Neural progenitor cell (in vitro differentiated cells): Measurements from ENCODE around the gene MIEF2. TPM values are rescaled to one million over a fixed set of nuclear protein-coding genes. Genes with fewer than 3 reads are reported as not detected.
A peak's percentile ranks its signal among the peaks of the same experiment; 100 is the strongest.

Experiments
- DNase-seq: peaks from one replicate; pipeline ENCODE4 v3.0.0-alpha.2; 2016; ENCODE audit warnings: low spot score
- H2AFZ ChIP-seq: fragments of 200-600 bp; sonication (generic); replicated peaks from 2 replicates; pipeline ENCODE4 v1.6.1; 2016; ENCODE audit warnings: antibody characterized with exemption
- H3F3A ChIP-seq: fragments of 200-600 bp; sonication (generic); 2 replicates; pipeline ENCODE4 v1.6.1; 2016; ENCODE audit warnings: antibody characterized with exemption, low read depth
- H3K27ac ChIP-seq: fragments of 200-600 bp; sonication (generic); 2 replicates; pipeline ENCODE4 v1.5.1; 2016; ENCODE audit warnings: mild to moderate bottlenecking
- H3K27me3 ChIP-seq: fragments of 200-600 bp; sonication (generic); 2 replicates; pipeline ENCODE4 v1.6.1; 2016; ENCODE audit warnings: mild to moderate bottlenecking, moderate library complexity
- H3K36me3 ChIP-seq: fragments of 200-600 bp; sonication (generic); 2 replicates; pipeline ENCODE4 v1.5.1; 2016
- H3K4me1 ChIP-seq: fragments of 200-600 bp; sonication (generic); 2 replicates; pipeline ENCODE4 v1.6.1; 2016; ENCODE audit warnings: mixed run types
- H3K4me2 ChIP-seq: fragments of 200-600 bp; sonication (generic); 2 replicates; pipeline ENCODE4 v1.6.1; 2016
- H3K4me3 ChIP-seq: fragments of 200-600 bp; sonication (generic); 2 replicates; pipeline ENCODE4 v1.5.1; 2016
- H3K79me2 ChIP-seq: fragments of 200-600 bp; sonication (generic); 2 replicates; pipeline ENCODE4 v1.6.1; 2016; ENCODE audit warnings: low read depth
- H3K9ac ChIP-seq: fragments of 200-600 bp; sonication (generic); 2 replicates; pipeline ENCODE4 v1.6.1; 2016
- H3K9me3 ChIP-seq: fragments of 200-600 bp; sonication (generic); 2 replicates; pipeline ENCODE4 v1.5.1; 2016; ENCODE audit warnings: low read depth
- H4K20me1 ChIP-seq: fragments of 200-600 bp; sonication (generic); 2 replicates; pipeline ENCODE4 v1.6.1; 2016; ENCODE audit warnings: low read depth
- H3K27ac Mint-ChIP-seq: 3 replicates; pipeline ENCODE4 v1.8.0; 2021; ENCODE audit warnings: mixed read lengths
- H3K27me3 Mint-ChIP-seq: 2 replicates; pipeline ENCODE4 v1.8.0; 2022; ENCODE audit warnings: low read depth, mild to moderate bottlenecking, inconsistent platforms, moderate library complexity, mixed read lengths; ENCODE audit not compliant: insufficient read depth
- H3K36me3 Mint-ChIP-seq: 3 replicates; pipeline ENCODE4 v1.8.0; 2021; ENCODE audit warnings: mixed read lengths
- H3K4me1 Mint-ChIP-seq: 3 replicates; pipeline ENCODE4 v1.8.0; 2021; ENCODE audit warnings: mixed read lengths
- H3K4me3 Mint-ChIP-seq: 3 replicates; pipeline ENCODE4 v1.8.0; 2021; ENCODE audit warnings: mild to moderate bottlenecking, moderate library complexity, mixed read lengths
- H3K9me3 Mint-ChIP-seq: 3 replicates; pipeline ENCODE4 v1.8.0; 2020; ENCODE audit warnings: mixed read lengths
- EZH2 ChIP-seq: fragments of 200-600 bp; sonication (generic); IDR thresholded peaks from 2 replicates; pipeline ENCODE4 v1.6.1; 2017; ENCODE audit warnings: antibody characterized with exemption, mild to moderate bottlenecking, moderate library complexity
- EZH2phosphoT487 ChIP-seq: fragments of 200-600 bp; sonication (generic); IDR thresholded peaks from 2 replicates; pipeline ENCODE4 v1.6.1; 2017; ENCODE audit warnings: antibody characterized with exemption
- total RNA-seq: library from RNA; depleted of rRNA; stranded (reverse); fragments of >200 nt; gene quantifications from 2 replicates; pipeline ENCODE4 v1.2.3, GENCODE V29; 2015; ENCODE audit warnings: low replicate concordance
- TF ChIP-seq, protein P1 (sequence below): fragments of 200-600 bp; sonication (generic); IDR thresholded peaks from 2 replicates; pipeline ENCODE4 v1.5.1; 2017; ENCODE audit warnings: antibody characterized with exemption, mild to moderate bottlenecking

The MIEF2 gene
- total RNA-seq, 1 donor from 2014 or later = 8.1 TPM

GRCh38 chr17:18224387-18225120 is 35.9 kb upstream of the MIEF2 start:
- Histone ChIP-seq H3K9me3 (no peaks in the 10 kb centered on the region), H3K79me2 (peaks cover 38% of the 10 kb centered on the region), H3K4me3 (peak overlapping the region; percentile 57), H3F3A (peaks cover 24% of the 10 kb centered on the region), H3K36me3 (no peaks in the 10 kb centered on the region), H3K27ac (peak overlapping the region; percentile 96), H2AFZ (no peak overlapping the region), H4K20me1 (peaks cover 37% of the 10 kb centered on the region), H3K9ac (no peak overlapping the region), H3K27me3 (no peaks in the 10 kb centered on the region), H3K4me1 (peaks cover 41% of the 10 kb centered on the region), H3K4me2 (peak overlapping the region; percentile 96)
- Mint-ChIP-seq H3K4me3 (peak overlapping the region; percentile 92), H3K9me3 (no peaks in the 10 kb centered on the region), H3K36me3 (no peaks in the 10 kb centered on the region), H3K27me3 (peaks cover 3% of the 10 kb centered on the region), H3K4me1 (peaks cover 51% of the 10 kb centered on the region), H3K27ac (peak overlapping the region; percentile 100)
- TF ChIP-seq, protein P1, sequence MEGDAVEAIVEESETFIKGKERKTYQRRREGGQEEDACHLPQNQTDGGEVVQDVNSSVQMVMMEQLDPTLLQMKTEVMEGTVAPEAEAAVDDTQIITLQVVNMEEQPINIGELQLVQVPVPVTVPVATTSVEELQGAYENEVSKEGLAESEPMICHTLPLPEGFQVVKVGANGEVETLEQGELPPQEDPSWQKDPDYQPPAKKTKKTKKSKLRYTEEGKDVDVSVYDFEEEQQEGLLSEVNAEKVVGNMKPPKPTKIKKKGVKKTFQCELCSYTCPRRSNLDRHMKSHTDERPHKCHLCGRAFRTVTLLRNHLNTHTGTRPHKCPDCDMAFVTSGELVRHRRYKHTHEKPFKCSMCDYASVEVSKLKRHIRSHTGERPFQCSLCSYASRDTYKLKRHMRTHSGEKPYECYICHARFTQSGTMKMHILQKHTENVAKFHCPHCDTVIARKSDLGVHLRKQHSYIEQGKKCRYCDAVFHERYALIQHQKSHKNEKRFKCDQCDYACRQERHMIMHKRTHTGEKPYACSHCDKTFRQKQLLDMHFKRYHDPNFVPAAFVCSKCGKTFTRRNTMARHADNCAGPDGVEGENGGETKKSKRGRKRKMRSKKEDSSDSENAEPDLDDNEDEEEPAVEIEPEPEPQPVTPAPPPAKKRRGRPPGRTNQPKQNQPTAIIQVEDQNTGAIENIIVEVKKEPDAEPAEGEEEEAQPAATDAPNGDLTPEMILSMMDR = no peak
- no peak for TF ChIP-seq EZH2
- TF ChIP-seq EZH2phosphoT487 = no peak
- DNase-seq = peak; percentile 97

- Histone ChIP-seq H3K4me3 (peak within 1 kb of the TSS; percentile 92), H3K79me2 (peaks cover 44% of the 10 kb centered on the region), H3K27ac (peak within 1 kb of the TSS; percentile 96), H3K36me3 (no peaks in the 10 kb centered on the region), H3K9ac (peak within 1 kb of the TSS; percentile 78), H4K20me1 (peaks cover 43% of the 10 kb centered on the region), H3K4me2 (peak within 1 kb of the TSS; percentile 96), H3K4me1 (peaks cover 46% of the 10 kb centered on the region), H3K9me3 (no peaks in the 10 kb centered on the region), H2AFZ (no peak within 1 kb of the TSS), H3K27me3 (no peaks in the 10 kb centered on the region), H3F3A (peaks cover 24% of the 10 kb centered on the region)
- H3K27ac Mint-ChIP-seq = peak within 1 kb of the TSS; percentile 100
- no peaks in the 10 kb centered on the region for H3K9me3 Mint-ChIP-seq
- H3K4me1 Mint-ChIP-seq = peaks cover 58% of the 10 kb centered on the region
- H3K36me3 Mint-ChIP-seq = no peaks in the 10 kb centered on the region
- peak within 1 kb of the TSS; percentile 99 for H3K4me3 Mint-ChIP-seq
- peak; percentile 100 for DNase-seq
- H3K27me3 Mint-ChIP-seq = peaks cover 6% of the 10 kb centered on the region
- TF ChIP-seq EZH2 = no peak
- TF ChIP-seq, protein P1 = no peak
- no peak for TF ChIP-seq EZH2phosphoT487
Observed at GRCh38 chr17:18225121-18225641, 35.3 kb upstream of the MIEF2 start, which contains the start of gene LLGL1. Gene LLGL1 (plus strand): TSS chr17:18225635. CDS start chr17:18225683, 48 bp downstream.

DNA sequence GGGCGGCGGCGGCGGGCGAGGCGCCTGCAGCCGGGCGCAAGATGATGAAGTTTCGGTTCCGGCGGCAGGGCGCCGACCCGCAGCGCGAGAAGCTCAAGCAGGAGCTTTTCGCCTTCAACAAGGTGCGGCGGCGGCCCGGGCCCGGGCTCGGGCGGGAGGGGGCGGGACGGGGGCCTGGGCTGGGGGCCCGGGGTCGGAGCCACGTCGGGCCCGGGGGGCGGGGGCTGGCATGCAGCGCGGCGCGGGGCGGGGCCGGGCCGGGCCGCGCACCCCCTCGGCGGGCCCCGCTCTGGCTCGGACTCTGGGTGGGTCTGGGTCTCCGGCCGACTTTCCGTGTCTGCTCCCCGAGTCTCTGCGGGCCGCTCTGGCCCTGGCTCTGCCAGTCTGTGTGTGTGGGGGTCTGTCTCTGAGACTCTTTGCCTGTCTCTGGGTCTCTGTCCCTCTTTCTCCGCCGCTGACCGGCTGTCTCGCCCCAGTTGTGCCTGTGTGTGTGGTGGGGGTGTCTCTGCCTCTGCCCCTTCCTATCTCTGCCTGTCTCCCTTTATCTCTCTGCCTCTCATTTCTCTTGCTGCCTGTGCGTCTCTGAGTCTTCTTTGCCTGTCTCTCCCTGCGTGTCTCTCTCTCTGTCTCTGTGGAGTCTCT is 34.7 kb upstream of the MIEF2 start:
- Histone ChIP-seq H2AFZ (no peak overlapping the region), H4K20me1 (peaks cover 47% of the 10 kb centered on the region), H3F3A (peaks cover 24% of the 10 kb centered on the region), H3K4me3 (peak overlapping the region; percentile 92), H3K79me2 (peaks cover 50% of the 10 kb centered on the region), H3K9me3 (no peaks in the 10 kb centered on the region), H3K4me2 (peak overlapping the region; percentile 81), H3K27ac (no peak overlapping the region), H3K27me3 (no peaks in the 10 kb centered on the region), H3K9ac (peak overlapping the region; percentile 78), H3K36me3 (no peaks in the 10 kb centered on the region), H3K4me1 (peaks cover 51% of the 10 kb centered on the region)
- no peak for TF ChIP-seq EZH2
- TF ChIP-seq, protein P1 = no peak
- TF ChIP-seq EZH2phosphoT487 = no peak
- H3K36me3 Mint-ChIP-seq = no peaks in the 10 kb centered on the region
- peak overlapping the region; percentile 92 for H3K27ac Mint-ChIP-seq
- peak overlapping the region; percentile 99 for H3K4me3 Mint-ChIP-seq
- peaks cover 6% of the 10 kb centered on the region for H3K27me3 Mint-ChIP-seq
- peaks cover 64% of the 10 kb centered on the region for H3K4me1 Mint-ChIP-seq
- H3K9me3 Mint-ChIP-seq = no peaks in the 10 kb centered on the region
- no peak for DNase-seq
